DND-41 (cell line): ENCODE results near the gene TMEM178B.
"Not testable (repeated sequence)": the region's sequence is repeated elsewhere in the genome, so short reads cannot be mapped to it uniquely, and the experiment has no call there.

Experiments used
- ATAC-seq: fragments of 200-7000 bp; cut with Tn5 transposase; 3 replicates; pipeline ENCODE4 v1.9.1; 2021; ENCODE audit warnings: low read depth; ENCODE audit not compliant: insufficient read depth
- DNase-seq: peaks from one replicate; pipeline ENCODE4 v3.0.0-alpha.2; 2020
- H2AFZ ChIP-seq: 2 replicates; pipeline ENCODE4 v1.6.0; 2012; ENCODE audit warnings: low read depth, low read length
- H3K27ac ChIP-seq: 2 replicates; pipeline ENCODE4 v1.5.1; 2012; ENCODE audit warnings: low read length, inconsistent platforms
- H3K27me3 ChIP-seq: fragments of 200-600 bp; sonication (generic); 2 replicates; pipeline ENCODE4 v1.6.0; 2012; ENCODE audit warnings: low read length, mild to moderate bottlenecking, inconsistent platforms; ENCODE audit not compliant: insufficient read depth, poor library complexity
- H3K36me3 ChIP-seq: 2 replicates; pipeline ENCODE4 v1.5.1; 2012; ENCODE audit warnings: low read length, inconsistent platforms; ENCODE audit not compliant: insufficient read depth
- H3K4me1 ChIP-seq: 2 replicates; pipeline ENCODE4 v1.5.1; 2012; ENCODE audit warnings: mild to moderate bottlenecking, low read length; ENCODE audit not compliant: insufficient read depth
- H3K4me2 ChIP-seq: 2 replicates; pipeline ENCODE4 v1.6.0; 2012; ENCODE audit warnings: mild to moderate bottlenecking, moderate library complexity, low read length, inconsistent platforms; ENCODE audit not compliant: insufficient read depth
- H3K4me3 ChIP-seq, 2 experiments: fragments of 200-600 bp in 1 of 2; shearing (Covaris generic) in 1 of 2; 2 replicates each; pipeline ENCODE4 v1.5.1; 2012 to 2016; ENCODE audit warnings: inconsistent platforms in 2 of 2, low read length in 2 of 2, mild to moderate bottlenecking in 2 of 2, low read depth in 1 of 2, moderate library complexity in 1 of 2
- H3K79me2 ChIP-seq: 2 replicates; pipeline ENCODE4 v1.6.0; 2012; ENCODE audit warnings: low read length, inconsistent platforms; ENCODE audit not compliant: insufficient read depth
- H3K9ac ChIP-seq: 2 replicates; pipeline ENCODE4 v1.6.0; 2012; ENCODE audit warnings: low read depth, mild to moderate bottlenecking, inconsistent platforms, low read length, moderate library complexity
- H3K9me3 ChIP-seq: 2 replicates; pipeline ENCODE4 v1.5.1; 2012; ENCODE audit warnings: low read length, moderate library complexity, mild to moderate bottlenecking, inconsistent platforms; ENCODE audit not compliant: insufficient read depth, severe bottlenecking
- H4K20me1 ChIP-seq: 2 replicates; pipeline ENCODE4 v1.6.0; 2012; ENCODE audit warnings: low read length; ENCODE audit not compliant: insufficient read depth
- CTCF ChIP-seq: IDR thresholded peaks from 2 replicates; pipeline ENCODE4 v1.5.1; 2012; ENCODE audit warnings: borderline replicate concordance, low read length, moderate library complexity, mild to moderate bottlenecking; ENCODE audit not compliant: poor library complexity, severe bottlenecking; ENCODE audit errors: extremely low read depth
- EZH2 ChIP-seq: IDR thresholded peaks from 3 replicates; pipeline ENCODE4 v1.6.1; 2012; ENCODE audit warnings: borderline replicate concordance, low read depth, mild to moderate bottlenecking, moderate library complexity, low read length, inconsistent platforms; ENCODE audit not compliant: severe bottlenecking

Gene TMEM178B

GRCh38 chr7:141073641-141074161 lies at the start of gene TMEM178B:
TSS of gene TMEM178B (plus strand) at chr7:141074064.
- H3K4me1 ChIP-seq = no peaks in the 10 kb centered on the region
- H3K4me3 ChIP-seq = no peak within 1 kb of the TSS
- no peaks in the 10 kb centered on the region for H4K20me1 ChIP-seq
- no peaks in the 10 kb centered on the region for H3K9me3 ChIP-seq
- no peak within 1 kb of the TSS for H2AFZ ChIP-seq
- TF ChIP-seq CTCF (no peak), EZH2 (no peak)
- no peak for DNase-seq
- H3K27me3 ChIP-seq = no peaks in the 10 kb centered on the region
- H3K4me2 ChIP-seq = no peak within 1 kb of the TSS
- no peak within 1 kb of the TSS for H3K27ac ChIP-seq
- H3K9ac ChIP-seq = no peak within 1 kb of the TSS
- ATAC-seq = no peak
- no peaks in the 10 kb centered on the region for H3K79me2 ChIP-seq
- no peaks in the 10 kb centered on the region for H3K36me3 ChIP-seq

- TF ChIP-seq CTCF = no peak
- TF ChIP-seq EZH2 = no peak
- Histone ChIP-seq H3K27ac (no peak overlapping the region), H2AFZ (no peak overlapping the region), H3K9ac (no peak overlapping the region), H3K4me1 (no peaks in the 10 kb centered on the region), H3K9me3 (no peaks in the 10 kb centered on the region), H3K4me2 (no peak overlapping the region), H3K79me2 (no peaks in the 10 kb centered on the region), H3K27me3 (no peaks in the 10 kb centered on the region), H3K36me3 (no peaks in the 10 kb centered on the region), H4K20me1 (no peaks in the 10 kb centered on the region), H3K4me3 (no peak overlapping the region)
- ATAC-seq (no peak), DNase-seq (no peak)
Observed at GRCh38 chr7:141024668-141025067, 49.2 kb upstream of the TMEM178B start.

GRCh38 chr7:141027043-141027442 lies 46.8 kb upstream of the TMEM178B start:
- Histone ChIP-seq H3K27ac (no peak overlapping the region), H3K4me3 (no peak overlapping the region), H2AFZ (no peak overlapping the region), H3K9ac (no peak overlapping the region), H3K27me3 (no peaks in the 10 kb centered on the region), H3K4me2 (no peak overlapping the region), H3K4me1 (no peaks in the 10 kb centered on the region), H3K79me2 (no peaks in the 10 kb centered on the region), H4K20me1 (no peaks in the 10 kb centered on the region), H3K36me3 (no peaks in the 10 kb centered on the region), H3K9me3 (no peaks in the 10 kb centered on the region)
- ATAC-seq (no peak), DNase-seq (no peak)
- TF ChIP-seq EZH2 = no peak
- TF ChIP-seq CTCF = no peak

GRCh38 chr7:141028767-141029166 lies 45.1 kb upstream of the TMEM178B start:
- TF ChIP-seq CTCF (no peak), EZH2 (no peak)

GRCh38 chr7:141032539-141033323 lies 41.1 kb upstream of the TMEM178B start:
- not testable (repeated sequence) for ATAC-seq

More at GRCh38 chr7:141028767-141029166, 45.1 kb upstream of the TMEM178B start:
- Histone ChIP-seq H3K9me3 (no peaks in the 10 kb centered on the region), H3K9ac (no peak overlapping the region), H3K4me1 (no peaks in the 10 kb centered on the region), H3K79me2 (no peaks in the 10 kb centered on the region), H3K36me3 (no peaks in the 10 kb centered on the region), H3K4me3 (no peak overlapping the region), H3K27ac (no peak overlapping the region), H2AFZ (no peak overlapping the region), H4K20me1 (no peaks in the 10 kb centered on the region), H3K27me3 (no peaks in the 10 kb centered on the region), H3K4me2 (no peak overlapping the region)
- no peak for ATAC-seq
- no peak for DNase-seq

More at GRCh38 chr7:141032539-141033323, 41.1 kb upstream of the TMEM178B start:
- H4K20me1 ChIP-seq, H2AFZ ChIP-seq, H3K27ac ChIP-seq, H3K4me2 ChIP-seq, H3K36me3 ChIP-seq, H3K4me3 ChIP-seq, H3K27me3 ChIP-seq, H3K4me1 ChIP-seq, DNase-seq, H3K79me2 ChIP-seq, H3K9me3 ChIP-seq, H3K9ac ChIP-seq: not testable (repeated sequence)
